ENCODE data around the gene MUSTN1. TPM values are rescaled to one million over a fixed set of nuclear protein-coding genes. Genes with fewer than 3 reads are reported as not detected.

Gene MUSTN1
- total and polyA plus RNA-seq, 2 experiments from 2014 or later, result 1.2 to 1.4 TPM

GRCh38 chr3:52841211-52841980 is 6.6 kb upstream of the MUSTN1 start:
- Histone ChIP-seq H3K9me2 (ENCODE audit: insufficient read depth) (no peaks in the 10 kb centered on the region), H3K27me3 (ENCODE audit: insufficient read depth) (no peaks in the 10 kb centered on the region), H3K27ac (ENCODE audit: low read depth) (no peak overlapping the region), H3K4me1 (ENCODE audit: insufficient read depth) (no peaks in the 10 kb centered on the region), H3K4me3 (no peak overlapping the region), H3F3A (replicated peaks; ENCODE audit: low read depth) (no peaks in the 10 kb centered on the region), H4K20me1 (replicated peaks; ENCODE audit: insufficient read depth) (peaks cover 2% of the 10 kb centered on the region; the same call in 1 of the 2 replicates), H3K36me3 (ENCODE audit: insufficient read depth) (no peaks in the 10 kb centered on the region; the same call in 1 of the 2 replicates), H3K79me2 (replicated peaks; ENCODE audit: insufficient read depth) (no peaks in the 10 kb centered on the region), H3K4me2 (no peak overlapping the region), H2AFZ (no peak overlapping the region)
- Mint-ChIP-seq H3K4me1 (peaks cover 5% of the 10 kb centered on the region), H3K4me3 (no peak overlapping the region), H3K27me3 (ENCODE audit: insufficient read depth, low read depth, poor library complexity) (peaks cover 9% of the 10 kb centered on the region), H3K9me3 (no peaks in the 10 kb centered on the region), H3K27ac (peak overlapping the region; percentile 59; the same call in 1 of the 2 replicates), H3K36me3 (ENCODE audit: low read depth) (peaks cover 15% of the 10 kb centered on the region; the same call in 2 of the 3 replicates)
- ATAC-seq, result no peak
- DNase-seq (ENCODE audit: low spot score), result no peak
- TF ChIP-seq, protein P1, sequence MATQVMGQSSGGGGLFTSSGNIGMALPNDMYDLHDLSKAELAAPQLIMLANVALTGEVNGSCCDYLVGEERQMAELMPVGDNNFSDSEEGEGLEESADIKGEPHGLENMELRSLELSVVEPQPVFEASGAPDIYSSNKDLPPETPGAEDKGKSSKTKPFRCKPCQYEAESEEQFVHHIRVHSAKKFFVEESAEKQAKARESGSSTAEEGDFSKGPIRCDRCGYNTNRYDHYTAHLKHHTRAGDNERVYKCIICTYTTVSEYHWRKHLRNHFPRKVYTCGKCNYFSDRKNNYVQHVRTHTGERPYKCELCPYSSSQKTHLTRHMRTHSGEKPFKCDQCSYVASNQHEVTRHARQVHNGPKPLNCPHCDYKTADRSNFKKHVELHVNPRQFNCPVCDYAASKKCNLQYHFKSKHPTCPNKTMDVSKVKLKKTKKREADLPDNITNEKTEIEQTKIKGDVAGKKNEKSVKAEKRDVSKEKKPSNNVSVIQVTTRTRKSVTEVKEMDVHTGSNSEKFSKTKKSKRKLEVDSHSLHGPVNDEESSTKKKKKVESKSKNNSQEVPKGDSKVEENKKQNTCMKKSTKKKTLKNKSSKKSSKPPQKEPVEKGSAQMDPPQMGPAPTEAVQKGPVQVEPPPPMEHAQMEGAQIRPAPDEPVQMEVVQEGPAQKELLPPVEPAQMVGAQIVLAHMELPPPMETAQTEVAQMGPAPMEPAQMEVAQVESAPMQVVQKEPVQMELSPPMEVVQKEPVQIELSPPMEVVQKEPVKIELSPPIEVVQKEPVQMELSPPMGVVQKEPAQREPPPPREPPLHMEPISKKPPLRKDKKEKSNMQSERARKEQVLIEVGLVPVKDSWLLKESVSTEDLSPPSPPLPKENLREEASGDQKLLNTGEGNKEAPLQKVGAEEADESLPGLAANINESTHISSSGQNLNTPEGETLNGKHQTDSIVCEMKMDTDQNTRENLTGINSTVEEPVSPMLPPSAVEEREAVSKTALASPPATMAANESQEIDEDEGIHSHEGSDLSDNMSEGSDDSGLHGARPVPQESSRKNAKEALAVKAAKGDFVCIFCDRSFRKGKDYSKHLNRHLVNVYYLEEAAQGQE (IDR thresholded peaks at IDR 0.05; ENCODE audit: unreplicated experiment), result no peak

- no peaks in the 10 kb centered on the region for H4K20me1 ChIP-seq (replicated peaks; ENCODE audit: insufficient read depth)
- Mint-ChIP-seq H3K4me3 (no peak overlapping the region), H3K27me3 (ENCODE audit: insufficient read depth, low read depth, poor library complexity) (peaks cover 11% of the 10 kb centered on the region), H3K27ac (no peak overlapping the region), H3K4me1 (peaks cover 12% of the 10 kb centered on the region), H3K9me3 (no peaks in the 10 kb centered on the region), H3K36me3 (ENCODE audit: low read depth) (peaks cover 15% of the 10 kb centered on the region; the same call in 2 of the 3 replicates)
- no peaks in the 10 kb centered on the region for H3K79me2 ChIP-seq (replicated peaks; ENCODE audit: insufficient read depth)
- no peaks in the 10 kb centered on the region for H3K27me3 ChIP-seq (ENCODE audit: insufficient read depth)
- H3K36me3 ChIP-seq (ENCODE audit: insufficient read depth), result no peaks in the 10 kb centered on the region; the same call in 1 of the 2 replicates
- no peaks in the 10 kb centered on the region for H3K4me1 ChIP-seq (ENCODE audit: insufficient read depth)
- no peak overlapping the region for H3K4me2 ChIP-seq
- no peaks in the 10 kb centered on the region for H3F3A ChIP-seq (replicated peaks; ENCODE audit: low read depth)
- H3K9me2 ChIP-seq (ENCODE audit: insufficient read depth), result no peaks in the 10 kb centered on the region
- no peak overlapping the region for H3K27ac ChIP-seq (ENCODE audit: low read depth)
- no peak overlapping the region for H3K4me3 ChIP-seq
- ATAC-seq, result no peak
- no peak for DNase-seq (ENCODE audit: low spot score)
- no peak overlapping the region for H2AFZ ChIP-seq
- no peak for TF ChIP-seq EZH2 (IDR thresholded peaks at IDR 0.05; ENCODE audit: low read depth, unreplicated experiment)
- TF ChIP-seq JUNB (IDR thresholded peaks at IDR 0.05; ENCODE audit: unreplicated experiment), result no peak
- TF ChIP-seq, protein P2, sequence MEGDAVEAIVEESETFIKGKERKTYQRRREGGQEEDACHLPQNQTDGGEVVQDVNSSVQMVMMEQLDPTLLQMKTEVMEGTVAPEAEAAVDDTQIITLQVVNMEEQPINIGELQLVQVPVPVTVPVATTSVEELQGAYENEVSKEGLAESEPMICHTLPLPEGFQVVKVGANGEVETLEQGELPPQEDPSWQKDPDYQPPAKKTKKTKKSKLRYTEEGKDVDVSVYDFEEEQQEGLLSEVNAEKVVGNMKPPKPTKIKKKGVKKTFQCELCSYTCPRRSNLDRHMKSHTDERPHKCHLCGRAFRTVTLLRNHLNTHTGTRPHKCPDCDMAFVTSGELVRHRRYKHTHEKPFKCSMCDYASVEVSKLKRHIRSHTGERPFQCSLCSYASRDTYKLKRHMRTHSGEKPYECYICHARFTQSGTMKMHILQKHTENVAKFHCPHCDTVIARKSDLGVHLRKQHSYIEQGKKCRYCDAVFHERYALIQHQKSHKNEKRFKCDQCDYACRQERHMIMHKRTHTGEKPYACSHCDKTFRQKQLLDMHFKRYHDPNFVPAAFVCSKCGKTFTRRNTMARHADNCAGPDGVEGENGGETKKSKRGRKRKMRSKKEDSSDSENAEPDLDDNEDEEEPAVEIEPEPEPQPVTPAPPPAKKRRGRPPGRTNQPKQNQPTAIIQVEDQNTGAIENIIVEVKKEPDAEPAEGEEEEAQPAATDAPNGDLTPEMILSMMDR (conservative IDR thresholded peaks at IDR 0.05; ENCODE audit: low read depth in 2 of 2), result no peak
- TF ChIP-seq STAT1 (IDR thresholded peaks at IDR 0.05; ENCODE audit: unreplicated experiment), result no peak
- no peak for TF ChIP-seq EZH2phosphoT487 (IDR thresholded peaks at IDR 0.05; ENCODE audit: unreplicated experiment)
- TF ChIP-seq, protein P1 (IDR thresholded peaks at IDR 0.05; ENCODE audit: unreplicated experiment), result no peak
Observed at GRCh38 chr3:52839892-52840545, 5.2 kb upstream of the MUSTN1 start.

Measured in GM23338 (cell line).